GM18508 (cell line): ENCODE data around the gene ADRA2A.

Experiments used
- ATAC-seq: cut with Tn5 transposase; IDR thresholded peaks from one replicate; pipeline ENCODE4 v1.9.1; 2021; ENCODE audit warnings: moderate number of reproducible peaks; ENCODE audit not compliant: insufficient read depth, unreplicated experiment

The ADRA2A gene

DNA sequence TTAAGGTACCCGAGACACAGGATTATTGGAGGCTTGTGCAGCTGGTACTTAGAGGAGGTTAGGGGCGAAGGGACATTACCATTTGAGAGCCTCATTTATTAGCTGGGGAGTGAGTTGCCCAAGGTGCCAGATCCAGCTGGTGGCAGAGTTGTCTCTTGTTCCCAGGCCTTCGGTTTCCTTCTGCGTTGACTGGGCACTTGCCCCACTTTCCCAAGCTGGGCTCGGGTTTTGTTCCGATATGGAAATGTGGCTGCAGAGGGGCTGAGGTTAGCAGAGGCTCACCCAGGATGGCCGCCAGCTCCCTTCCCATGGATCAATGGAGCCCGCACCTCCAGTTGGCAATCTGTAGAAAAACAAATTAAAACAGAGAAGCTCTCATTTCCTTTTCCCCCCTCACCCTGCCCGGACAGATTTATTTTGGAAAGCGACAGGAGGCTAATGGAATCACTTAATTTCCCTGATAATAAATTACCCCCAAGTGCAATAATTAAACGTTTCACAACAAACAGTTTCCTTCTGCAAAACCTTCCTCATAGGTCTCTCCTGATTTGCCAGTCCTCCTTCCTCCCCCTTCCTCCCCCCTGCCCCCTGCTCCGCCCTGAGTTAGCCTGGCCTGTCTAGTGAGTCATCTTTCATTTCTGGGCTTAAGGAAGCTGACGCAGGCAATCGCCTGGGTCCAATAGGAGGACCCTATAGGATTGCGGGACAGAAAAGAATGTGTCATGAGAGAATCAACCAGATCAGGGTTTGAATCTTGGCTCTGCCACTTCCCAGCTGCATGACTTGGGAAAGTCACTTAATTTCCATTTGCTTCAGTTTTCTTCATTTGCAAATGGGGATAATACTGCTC is 51.7 kb downstream of the ADRA2A start:
- no peak for ATAC-seq

DNA sequence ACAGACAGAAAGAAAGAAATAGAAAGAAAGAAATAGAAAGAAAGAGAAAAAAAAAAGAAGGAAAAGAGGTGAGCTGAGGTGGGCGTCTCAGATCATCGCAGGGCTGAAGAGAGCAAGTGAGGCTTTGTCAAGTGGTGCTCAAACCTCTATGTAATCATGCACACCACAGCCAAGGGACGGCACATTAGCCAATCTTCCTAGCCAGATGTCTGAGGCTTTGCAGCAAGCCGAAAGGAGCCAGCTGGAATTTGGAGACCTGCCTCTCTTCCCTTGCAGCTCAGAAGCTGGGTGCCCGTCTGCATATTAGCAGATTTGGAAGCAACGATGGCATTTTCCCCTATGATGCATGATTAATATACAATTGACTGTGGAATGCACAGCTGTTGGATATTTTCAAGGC is 52.5 kb downstream of the ADRA2A start:
- no peak for ATAC-seq

DNA sequence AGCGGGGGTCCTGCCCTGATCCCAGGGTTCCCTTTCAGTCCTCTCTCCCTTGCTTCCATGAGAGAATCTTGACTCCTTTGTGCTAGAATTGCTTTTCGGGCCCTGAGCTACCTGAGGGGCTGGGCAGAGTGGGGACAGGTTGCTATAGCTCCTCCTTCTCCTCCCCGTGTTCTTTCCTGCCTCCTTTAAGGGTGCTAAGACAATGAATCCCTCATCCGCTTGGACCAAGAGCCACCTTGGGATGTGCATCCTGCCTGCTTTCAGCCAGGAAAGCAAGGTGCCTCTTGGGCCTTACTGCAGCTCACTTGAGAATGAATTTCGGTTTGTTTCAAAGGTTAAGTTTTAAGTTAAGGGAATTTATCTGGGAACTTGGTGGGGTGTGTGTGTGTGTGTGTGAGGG is 53.6 kb downstream of the ADRA2A start:
- no peak for ATAC-seq
